Activated CD4-positive, alpha-beta T cell treated with anti-CD3 and anti-CD28 coated beads, Interleukin-2, amount 10 ng/mL, durations not matched to agents 7 days and 5 days (primary cell): ENCODE measurements around the gene PADI1. TPM values are rescaled to one million over a fixed set of nuclear protein-coding genes. Genes with fewer than 3 reads are reported as not detected.
A peak's percentile ranks its signal among the peaks of the same experiment; 100 is the strongest.

ENCODE experiments used
- CTCF ChIA-PET: fragments of 350-600 bp; sonication (Branson Sonifier 250); formaldehyde crosslinking; loops from one replicate; lab custom pipeline; 2021; ENCODE audit warnings: antibody characterized with exemption; lab: Charles Lee
- POLR2A ChIA-PET: fragments of 350-600 bp; sonication (Branson Sonifier 250); formaldehyde crosslinking; loops from one replicate; lab custom pipeline; 2021; ENCODE audit warnings: antibody characterized with exemption; lab: Charles Lee
- DNase-seq: peaks from one replicate; pipeline ENCODE4 v3.0.0-alpha.2; 2020
- H3K27ac Mint-ChIP-seq: one replicate; pipeline ENCODE4 v1.8.0; 2021; ENCODE audit warnings: mild to moderate bottlenecking, moderate library complexity, mixed read lengths
- H3K27me3 Mint-ChIP-seq: one replicate; pipeline ENCODE4 v1.8.0; 2021; ENCODE audit warnings: mixed read lengths
- H3K36me3 Mint-ChIP-seq: one replicate; pipeline ENCODE4 v1.8.0; 2021; ENCODE audit warnings: low read depth, mixed read lengths
- H3K4me1 Mint-ChIP-seq: one replicate; pipeline ENCODE4 v1.8.0; 2021; ENCODE audit warnings: mixed read lengths
- H3K4me3 Mint-ChIP-seq: one replicate; pipeline ENCODE4 v1.8.0; 2021; ENCODE audit warnings: mild to moderate bottlenecking, moderate library complexity, mixed read lengths
- H3K9me3 Mint-ChIP-seq: one replicate; pipeline ENCODE4 v1.8.0; 2021; ENCODE audit warnings: mixed read lengths
- total RNA-seq, 2 experiments: library from RNA; stranded (reverse); gene quantifications; one replicate each; pipeline ENCODE4 v1.2.3, GENCODE V29; 2021

The PADI1 gene
- total RNA-seq, 2 experiments from 2014 or later: not detected

- H3K36me3 Mint-ChIP-seq: no peaks in the 10 kb centered on the region
- no peak overlapping the region for H3K27ac Mint-ChIP-seq
- H3K4me3 Mint-ChIP-seq: no peak overlapping the region
- H3K27me3 Mint-ChIP-seq: peaks cover 29% of the 10 kb centered on the region
- no peak for DNase-seq
- ChIA-PET CTCF (interaction anchor here (1.0 to 1.2 kb wide), 2 partner anchors 15 to 23 kb away, joined by 3 to 4 read pairs; no protein-coding TSS in a partner anchor), POLR2A (no interaction called here)
- H3K4me1 Mint-ChIP-seq: peaks cover 48% of the 10 kb centered on the region
- no peaks in the 10 kb centered on the region for H3K9me3 Mint-ChIP-seq
Observed at GRCh38 chr1:17207046-17207445, 2.1 kb downstream of the PADI1 start.

- DNase-seq: no peak
- POLR2A ChIA-PET: no interaction called here
- peaks cover 48% of the 10 kb centered on the region for H3K4me1 Mint-ChIP-seq
- no peak overlapping the region for H3K27ac Mint-ChIP-seq
- H3K4me3 Mint-ChIP-seq: no peak overlapping the region
- peaks cover 32% of the 10 kb centered on the region for H3K27me3 Mint-ChIP-seq
- no peaks in the 10 kb centered on the region for H3K36me3 Mint-ChIP-seq
- CTCF ChIA-PET: interaction anchor here (0.8 to 1.2 kb wide), 3 partner anchors 15 to 80 kb away, joined by 3 to 4 read pairs (median 3); no protein-coding TSS in a partner anchor
- no peaks in the 10 kb centered on the region for H3K9me3 Mint-ChIP-seq
Observed at GRCh38 chr1:17207540-17207939, 2.6 kb downstream of the PADI1 start.

- Mint-ChIP-seq H3K4me3 (no peak overlapping the region), H3K27me3 (peaks cover 34% of the 10 kb centered on the region), H3K9me3 (no peaks in the 10 kb centered on the region), H3K27ac (peak overlapping the region; percentile 26), H3K4me1 (peaks cover 48% of the 10 kb centered on the region), H3K36me3 (no peaks in the 10 kb centered on the region)
- peak; percentile 40 for DNase-seq
- ChIA-PET POLR2A (no interaction called here), CTCF (interaction anchor here (0.8 to 1.2 kb wide), 4 partner anchors 14 to 79 kb away, joined by 3 to 5 read pairs (median 4); no protein-coding TSS in a partner anchor)
Observed at GRCh38 chr1:17207966-17208418, 3.1 kb downstream of the PADI1 start.

- Mint-ChIP-seq H3K27ac (no peak overlapping the region), H3K36me3 (no peaks in the 10 kb centered on the region), H3K27me3 (peaks cover 35% of the 10 kb centered on the region), H3K9me3 (no peaks in the 10 kb centered on the region), H3K4me3 (no peak overlapping the region), H3K4me1 (peaks cover 48% of the 10 kb centered on the region)
- ChIA-PET POLR2A (no interaction called here), CTCF (interaction anchor here (1.0 kb wide), 1 partner anchor 16 kb away, joined by 5 read pairs; no protein-coding TSS in a partner anchor)
- DNase-seq: no peak
Observed at GRCh38 chr1:17208546-17208945, 3.6 kb downstream of the PADI1 start.

- ChIA-PET CTCF (no interaction called here), POLR2A (no interaction called here)
- Mint-ChIP-seq H3K27ac (no peak overlapping the region), H3K4me3 (no peak overlapping the region), H3K9me3 (no peaks in the 10 kb centered on the region), H3K36me3 (no peaks in the 10 kb centered on the region), H3K27me3 (peaks cover 35% of the 10 kb centered on the region), H3K4me1 (peaks cover 40% of the 10 kb centered on the region)
- DNase-seq: no peak
Observed at GRCh38 chr1:17209430-17209829, 4.5 kb downstream of the PADI1 start.

- peaks cover 37% of the 10 kb centered on the region for H3K4me1 Mint-ChIP-seq
- peaks cover 34% of the 10 kb centered on the region for H3K27me3 Mint-ChIP-seq
- no peak overlapping the region for H3K4me3 Mint-ChIP-seq
- no peak for DNase-seq
- POLR2A ChIA-PET: no interaction called here
- CTCF ChIA-PET: no interaction called here
- H3K9me3 Mint-ChIP-seq: no peaks in the 10 kb centered on the region
- H3K36me3 Mint-ChIP-seq: no peaks in the 10 kb centered on the region
- H3K27ac Mint-ChIP-seq: no peak overlapping the region
Observed at GRCh38 chr1:17210176-17210575, 5.2 kb downstream of the PADI1 start.

- Mint-ChIP-seq H3K27ac (no peak overlapping the region), H3K36me3 (no peaks in the 10 kb centered on the region), H3K27me3 (peaks cover 37% of the 10 kb centered on the region), H3K4me1 (peaks cover 36% of the 10 kb centered on the region), H3K4me3 (no peak overlapping the region), H3K9me3 (no peaks in the 10 kb centered on the region)
- no peak for DNase-seq
- CTCF ChIA-PET: no interaction called here
- POLR2A ChIA-PET: no interaction called here
Observed at GRCh38 chr1:17211377-17211776, 6.4 kb downstream of the PADI1 start.

GRCh38 chr1:17212009-17212408, 7.1 kb downstream of the PADI1 start:
- Mint-ChIP-seq H3K4me1 (peaks cover 36% of the 10 kb centered on the region), H3K4me3 (no peak overlapping the region), H3K27ac (no peak overlapping the region), H3K27me3 (peaks cover 38% of the 10 kb centered on the region), H3K9me3 (no peaks in the 10 kb centered on the region), H3K36me3 (no peaks in the 10 kb centered on the region)
- no peak for DNase-seq
- POLR2A ChIA-PET: no interaction called here
- CTCF ChIA-PET: interaction anchor here (0.7 to 1.5 kb wide), 3 partner anchors 8 to 123 kb away, joined by 3 to 4 read pairs (median 3); no protein-coding TSS in a partner anchor

- H3K4me3 Mint-ChIP-seq: peak overlapping the region; percentile 5
- ChIA-PET CTCF (interaction anchor here (0.7 to 1.5 kb wide), 4 partner anchors 8 to 123 kb away, joined by 3 to 4 read pairs (median 3); no protein-coding TSS in a partner anchor), POLR2A (no interaction called here)
- H3K36me3 Mint-ChIP-seq: no peaks in the 10 kb centered on the region
- H3K27ac Mint-ChIP-seq: no peak overlapping the region
- DNase-seq: peak; percentile 74
- peaks cover 30% of the 10 kb centered on the region for H3K4me1 Mint-ChIP-seq
- peaks cover 39% of the 10 kb centered on the region for H3K27me3 Mint-ChIP-seq
- H3K9me3 Mint-ChIP-seq: no peaks in the 10 kb centered on the region
Observed at GRCh38 chr1:17212487-17213121, 7.7 kb downstream of the PADI1 start.

GRCh38 chr1:17213148-17213781, 8.3 kb downstream of the PADI1 start:
- Mint-ChIP-seq H3K27me3 (peaks cover 43% of the 10 kb centered on the region), H3K4me3 (no peak overlapping the region), H3K36me3 (no peaks in the 10 kb centered on the region), H3K4me1 (peaks cover 23% of the 10 kb centered on the region), H3K9me3 (no peaks in the 10 kb centered on the region), H3K27ac (no peak overlapping the region)
- ChIA-PET POLR2A (no interaction called here), CTCF (interaction anchor here (1.0 to 1.5 kb wide), 2 partner anchors 15 to 88 kb away, joined by 3 to 4 read pairs; no protein-coding TSS in a partner anchor)
- DNase-seq: no peak

- no peak for DNase-seq
- ChIA-PET CTCF (interaction anchor here (0.6 kb wide), 1 partner anchor 1145 kb away, joined by 3 read pairs; no protein-coding TSS in a partner anchor), POLR2A (no interaction called here)
- H3K27me3 Mint-ChIP-seq: peaks cover 43% of the 10 kb centered on the region
- no peaks in the 10 kb centered on the region for H3K36me3 Mint-ChIP-seq
- H3K4me3 Mint-ChIP-seq: no peak overlapping the region
- H3K27ac Mint-ChIP-seq: no peak overlapping the region
- peaks cover 20% of the 10 kb centered on the region for H3K4me1 Mint-ChIP-seq
- H3K9me3 Mint-ChIP-seq: no peaks in the 10 kb centered on the region
Observed at GRCh38 chr1:17213782-17214148, 8.8 kb downstream of the PADI1 start.

GRCh38 chr1:17214876-17215544, 10.1 kb downstream of the PADI1 start:
- CTCF ChIA-PET: no interaction called here
- peaks cover 43% of the 10 kb centered on the region for H3K27me3 Mint-ChIP-seq

GRCh38 chr1:17215545-17215890, 10.6 kb downstream of the PADI1 start:
- POLR2A ChIA-PET: no interaction called here
- Mint-ChIP-seq H3K4me3 (no peak overlapping the region), H3K36me3 (no peaks in the 10 kb centered on the region), H3K27ac (no peak overlapping the region), H3K9me3 (no peaks in the 10 kb centered on the region), H3K4me1 (peaks cover 19% of the 10 kb centered on the region), H3K27me3 (peaks cover 45% of the 10 kb centered on the region)
- DNase-seq: no peak
- CTCF ChIA-PET: no interaction called here

More at GRCh38 chr1:17214876-17215544, 10.1 kb downstream of the PADI1 start:
- Mint-ChIP-seq H3K4me3 (no peak overlapping the region), H3K36me3 (no peaks in the 10 kb centered on the region), H3K27ac (no peak overlapping the region), H3K9me3 (no peaks in the 10 kb centered on the region), H3K4me1 (peaks cover 20% of the 10 kb centered on the region)
- POLR2A ChIA-PET: no interaction called here
- DNase-seq: no peak
